Measurements from ENCODE around the gene CIB4.

The CIB4 gene

GRCh38 chr2:26642429-26642828 is 1.3 kb upstream of the CIB4 start:
- H3K4me3 ChIP-seq (ENCODE audit: low read length), result no peak overlapping the region
- no peak for TF ChIP-seq ZNF274 (IDR thresholded peaks at IDR 0.05; ENCODE audit: low read depth, low read length)

- no peak overlapping the region for H3K4me3 ChIP-seq (ENCODE audit: low read length)
- no peak for TF ChIP-seq ZNF274 (IDR thresholded peaks at IDR 0.05; ENCODE audit: low read depth, low read length)
These were observed 828 bp downstream of the CIB4 start for GRCh38 chr2:26640331-26640745.

- no peak for TF ChIP-seq ZNF274 (IDR thresholded peaks at IDR 0.05; ENCODE audit: low read depth, low read length)
These were observed 1.4 kb downstream of the CIB4 start for GRCh38 chr2:26639685-26640243.

GRCh38 chr2:26637811-26638310 is 3.3 kb downstream of the CIB4 start:
- no peak for TF ChIP-seq ZNF274 (IDR thresholded peaks at IDR 0.05; ENCODE audit: low read depth, low read length)
- no peak overlapping the region for H3K4me3 ChIP-seq (ENCODE audit: low read length)

More at GRCh38 chr2:26639685-26640243, 1.4 kb downstream of the CIB4 start:
- H3K4me3 ChIP-seq (ENCODE audit: low read length), result no peak overlapping the region

GRCh38 chr2:26636935-26637334 is 4.2 kb downstream of the CIB4 start:
- TF ChIP-seq ZNF274 (IDR thresholded peaks at IDR 0.05; ENCODE audit: low read depth, low read length), result no peak
- H3K4me3 ChIP-seq (ENCODE audit: low read length), result no peak overlapping the region

- no peak overlapping the region for H3K4me3 ChIP-seq (ENCODE audit: low read length)
- no peak for TF ChIP-seq ZNF274 (IDR thresholded peaks at IDR 0.05; ENCODE audit: low read depth, low read length)
These were observed 5.8 kb downstream of the CIB4 start for GRCh38 chr2:26635401-26635800.

GRCh38 chr2:26634636-26635230 is 6.4 kb downstream of the CIB4 start:
- TF ChIP-seq ZNF274 (IDR thresholded peaks at IDR 0.05; ENCODE audit: low read depth, low read length), result no peak
- H3K4me3 ChIP-seq (ENCODE audit: low read length), result no peak overlapping the region

GRCh38 chr2:26633993-26634595 is 7.1 kb downstream of the CIB4 start:
- H3K4me3 ChIP-seq (ENCODE audit: low read length), result no peak overlapping the region
- TF ChIP-seq ZNF274 (IDR thresholded peaks at IDR 0.05; ENCODE audit: low read depth, low read length), result no peak

- H3K4me3 ChIP-seq (ENCODE audit: low read length), result no peak overlapping the region
These were observed 7.7 kb downstream of the CIB4 start for GRCh38 chr2:26633351-26633945.

GRCh38 chr2:26632624-26633185 is 8.5 kb downstream of the CIB4 start:
- H3K4me3 ChIP-seq (ENCODE audit: low read length), result no peak overlapping the region
- TF ChIP-seq ZNF274 (IDR thresholded peaks at IDR 0.05; ENCODE audit: low read depth, low read length), result no peak

More at GRCh38 chr2:26633351-26633945, 7.7 kb downstream of the CIB4 start:
- TF ChIP-seq ZNF274 (IDR thresholded peaks at IDR 0.05; ENCODE audit: low read depth, low read length), result no peak

- no peak overlapping the region for H3K4me3 ChIP-seq (ENCODE audit: low read length)
- no peak for TF ChIP-seq ZNF274 (IDR thresholded peaks at IDR 0.05; ENCODE audit: low read depth, low read length)
These were observed 9.6 kb downstream of the CIB4 start for GRCh38 chr2:26631401-26632170.

- H3K4me3 ChIP-seq (ENCODE audit: low read length), result no peak overlapping the region
These were observed 10.4 kb downstream of the CIB4 start for GRCh38 chr2:26630669-26631360.

GRCh38 chr2:26630235-26630634 is 10.9 kb downstream of the CIB4 start:
- TF ChIP-seq ZNF274 (IDR thresholded peaks at IDR 0.05; ENCODE audit: low read depth, low read length), result no peak
- no peak overlapping the region for H3K4me3 ChIP-seq (ENCODE audit: low read length)

More at GRCh38 chr2:26630669-26631360, 10.4 kb downstream of the CIB4 start:
- no peak for TF ChIP-seq ZNF274 (IDR thresholded peaks at IDR 0.05; ENCODE audit: low read depth, low read length)

Data from GM08714 (cell line).